Liver (tissue), 9 donors: ENCODE data around the gene EAPP. TPM values are rescaled to one million over a fixed set of nuclear protein-coding genes. Genes with fewer than 3 reads are reported as not detected.

Experiments
- DNase-seq: peaks from one replicate; pipeline ENCODE4 v3.0.0-alpha.2; 2017; ENCODE audit warnings: low spot score
- H3K27ac ChIP-seq, 2 donors: one replicate each; pipeline ENCODE4 v1.7.0; 2013; ENCODE audit warnings: inconsistent platforms in 2 of 2, low read length in 2 of 2, control low read depth in 1 of 2, low read depth in 1 of 2, mild to moderate bottlenecking in 1 of 2
- H3K27me3 ChIP-seq, 4 donors: one replicate each; pipeline versions ENCODE4 v1.6.1 to v1.7.0; 2013; ENCODE audit warnings: low read length in 3 of 4, inconsistent platforms in 1 of 4, mild to moderate bottlenecking in 1 of 4, moderate library complexity in 1 of 4; ENCODE audit not compliant: control insufficient read depth in 4 of 4, insufficient read depth in 4 of 4
- H3K36me3 ChIP-seq, 4 donors: one replicate each; pipeline versions ENCODE4 v1.6.1 to v1.7.0; 2013; ENCODE audit warnings: low read length in 3 of 4, mild to moderate bottlenecking in 3 of 4, low read depth in 1 of 4, moderate library complexity in 1 of 4; ENCODE audit not compliant: control insufficient read depth in 4 of 4, insufficient read depth in 3 of 4
- H3K4me1 ChIP-seq, 4 donors: one replicate each; pipeline versions ENCODE4 v1.6.1 to v1.7.0; 2013; ENCODE audit warnings: low read length in 3 of 4, mild to moderate bottlenecking in 3 of 4, moderate library complexity in 1 of 4; ENCODE audit not compliant: control insufficient read depth in 4 of 4, insufficient read depth in 4 of 4
- H3K4me3 ChIP-seq, 3 donors: one replicate each; pipeline versions ENCODE4 v1.6.1 to v1.7.0; 2013; ENCODE audit warnings: low read length in 3 of 3, control low read depth in 1 of 3, low read depth in 1 of 3, mild to moderate bottlenecking in 1 of 3
- H3K9ac ChIP-seq, 2 donors: one replicate each; pipeline ENCODE4 v1.7.0; 2013; ENCODE audit warnings: low read length in 2 of 2, mild to moderate bottlenecking in 2 of 2, moderate library complexity in 2 of 2, control low read depth in 1 of 2, low read depth in 1 of 2
- H3K9me3 ChIP-seq, 4 donors: one replicate each; pipeline versions ENCODE4 v1.6.1 to v1.7.0; 2013; ENCODE audit warnings: low read length in 3 of 4; ENCODE audit not compliant: control insufficient read depth in 4 of 4
- EGR1 ChIP-seq, 2 donors: IDR thresholded peaks; 2 replicates each; pipeline ENCODE4 v1.6.1; 2016 to 2018; ENCODE audit warnings: antibody characterized with exemption in 2 of 2, low read depth in 2 of 2
- FOXA1 ChIP-seq: IDR thresholded peaks from 2 replicates; pipeline ENCODE4 v1.6.1; 2016; ENCODE audit warnings: antibody characterized with exemption
- FOXA2 ChIP-seq: IDR thresholded peaks from 2 replicates; pipeline ENCODE4 v1.6.1; 2016; ENCODE audit warnings: antibody characterized with exemption
- GABPA ChIP-seq, 2 donors: IDR thresholded peaks in 1 of 2; conservative IDR thresholded peaks in 1 of 2; 2 replicates each; pipeline ENCODE4 v1.6.1; 2016; ENCODE audit warnings: antibody characterized with exemption in 2 of 2, mild to moderate bottlenecking in 1 of 2, moderate library complexity in 1 of 2
- HNF4A ChIP-seq, 2 donors: conservative IDR thresholded peaks; 2 replicates each; pipeline ENCODE4 v1.6.1; 2016; ENCODE audit warnings: antibody characterized with exemption in 2 of 2, mild to moderate bottlenecking in 2 of 2
- HNF4G ChIP-seq: IDR thresholded peaks from 2 replicates; pipeline ENCODE4 v1.6.1; 2016; ENCODE audit warnings: antibody characterized with exemption
- JUND ChIP-seq, 2 donors: IDR thresholded peaks; 2 replicates each; pipeline ENCODE4 v1.6.1; 2016; ENCODE audit warnings: antibody characterized with exemption in 2 of 2
- NR2F2 ChIP-seq: IDR thresholded peaks from 2 replicates; pipeline ENCODE4 v1.6.1; 2016; ENCODE audit warnings: antibody characterized with exemption
- RAD21 ChIP-seq, 2 donors: IDR thresholded peaks; 2 replicates each; pipeline ENCODE4 v1.6.1; 2016; ENCODE audit warnings: antibody characterized with exemption in 2 of 2, mild to moderate bottlenecking in 2 of 2
- RXRA ChIP-seq, 2 donors: IDR thresholded peaks; 2 replicates each; pipeline ENCODE4 v1.6.1; 2017 to 2018; ENCODE audit warnings: antibody characterized with exemption in 2 of 2, mild to moderate bottlenecking in 1 of 2
- SP1 ChIP-seq: IDR thresholded peaks from 2 replicates; pipeline ENCODE4 v1.6.1; 2018; ENCODE audit warnings: antibody characterized with exemption, mild to moderate bottlenecking
- TAF1 ChIP-seq: conservative IDR thresholded peaks from 2 replicates; pipeline ENCODE4 v1.6.1; 2016; ENCODE audit warnings: antibody characterized with exemption, mild to moderate bottlenecking
- ZBTB33 ChIP-seq: IDR thresholded peaks from 2 replicates; pipeline ENCODE4 v1.6.1; 2016; ENCODE audit warnings: antibody characterized with exemption
- WGBS: extraction: QIAGEN DNeasy Blood & Tissue Kit; methylation state at CpG from one replicate; pipeline ENCODE4 v1.1.7; 2013; 5-methylcytosine and 5-hydroxymethylcytosine counted together
- polyA plus RNA-seq, 2 donors: library from polyadenylated mRNA; stranded (reverse) in 1 of 2; unstranded in 1 of 2; fragments of 200-250 nt in 1 of 2; fragments of >200 nt in 1 of 2; fragmentation: Nextera tagmentation in 1 of 2; extraction: Ambion mirVana in 1 of 2; gene quantifications; one replicate each; pipeline versions ENCODE4 v1.2.1 to v1.2.3, GENCODE V29; 2013 to 2015
- total RNA-seq, 2 donors: library from RNA; depleted of rRNA; stranded (reverse); fragments of >200 nt; gene quantifications; one replicate each; pipeline ENCODE4 v1.2.3, GENCODE V29; 2014
- TF ChIP-seq, protein P1 (sequence below): IDR thresholded peaks from 2 replicates; pipeline ENCODE4 v1.6.1; 2016; ENCODE audit warnings: antibody characterized with exemption, mild to moderate bottlenecking
- TF ChIP-seq, protein P2 (sequence below): IDR thresholded peaks from 2 replicates; pipeline ENCODE4 v1.6.1; 2016; ENCODE audit warnings: antibody characterized with exemption
- TF ChIP-seq, protein P3 (sequence below): fragments of 150-350 bp; IDR thresholded peaks from 2 replicates; pipeline ENCODE4 v1.5.1; 2017; ENCODE audit warnings: improper control_type of control experiment, low read depth, low read length; ENCODE audit not compliant: missing input control
- TF ChIP-seq, protein P4 (sequence below): IDR thresholded peaks from 2 replicates; pipeline ENCODE4 v1.6.1; 2016; ENCODE audit warnings: antibody characterized with exemption
- donor health status: healthy.
- donor health status: healthy.
- donor health status: healthy.
- donor health status: healthy.
- donor health status: healthy.

The EAPP gene
- total and polyA plus RNA-seq, 4 donors: 18.5 to 33.4 (median 25.7) TPM

DNA sequence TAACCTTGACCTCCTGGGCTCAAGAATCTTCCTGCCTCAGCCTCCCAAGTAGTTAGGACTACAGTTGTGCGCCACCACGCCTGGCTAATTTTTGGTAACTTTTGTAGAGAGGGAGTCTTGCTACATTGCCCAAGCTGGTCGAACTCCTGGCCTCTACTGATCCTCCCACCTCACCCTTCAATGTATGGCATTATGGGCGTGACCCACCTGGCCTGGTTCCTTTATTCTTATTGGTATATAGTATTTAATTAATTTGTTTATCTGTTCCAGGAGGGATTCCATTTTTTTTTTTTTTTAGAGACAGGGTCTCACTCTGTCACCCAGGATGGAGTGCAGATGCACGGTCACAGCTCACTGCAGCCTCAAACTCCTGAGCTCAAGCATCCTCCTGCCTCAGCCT is 40.9 kb upstream of the EAPP start:
- TF ChIP-seq GABPA (IDR thresholded peaks at IDR 0.05 in 1 of 2, conservative IDR thresholded peaks at IDR 0.05 in 1 of 2) (no peak), HNF4G (no peak), JUND (IDR thresholded peaks at IDR 0.05) (no peak)
- TF ChIP-seq, protein P1, sequence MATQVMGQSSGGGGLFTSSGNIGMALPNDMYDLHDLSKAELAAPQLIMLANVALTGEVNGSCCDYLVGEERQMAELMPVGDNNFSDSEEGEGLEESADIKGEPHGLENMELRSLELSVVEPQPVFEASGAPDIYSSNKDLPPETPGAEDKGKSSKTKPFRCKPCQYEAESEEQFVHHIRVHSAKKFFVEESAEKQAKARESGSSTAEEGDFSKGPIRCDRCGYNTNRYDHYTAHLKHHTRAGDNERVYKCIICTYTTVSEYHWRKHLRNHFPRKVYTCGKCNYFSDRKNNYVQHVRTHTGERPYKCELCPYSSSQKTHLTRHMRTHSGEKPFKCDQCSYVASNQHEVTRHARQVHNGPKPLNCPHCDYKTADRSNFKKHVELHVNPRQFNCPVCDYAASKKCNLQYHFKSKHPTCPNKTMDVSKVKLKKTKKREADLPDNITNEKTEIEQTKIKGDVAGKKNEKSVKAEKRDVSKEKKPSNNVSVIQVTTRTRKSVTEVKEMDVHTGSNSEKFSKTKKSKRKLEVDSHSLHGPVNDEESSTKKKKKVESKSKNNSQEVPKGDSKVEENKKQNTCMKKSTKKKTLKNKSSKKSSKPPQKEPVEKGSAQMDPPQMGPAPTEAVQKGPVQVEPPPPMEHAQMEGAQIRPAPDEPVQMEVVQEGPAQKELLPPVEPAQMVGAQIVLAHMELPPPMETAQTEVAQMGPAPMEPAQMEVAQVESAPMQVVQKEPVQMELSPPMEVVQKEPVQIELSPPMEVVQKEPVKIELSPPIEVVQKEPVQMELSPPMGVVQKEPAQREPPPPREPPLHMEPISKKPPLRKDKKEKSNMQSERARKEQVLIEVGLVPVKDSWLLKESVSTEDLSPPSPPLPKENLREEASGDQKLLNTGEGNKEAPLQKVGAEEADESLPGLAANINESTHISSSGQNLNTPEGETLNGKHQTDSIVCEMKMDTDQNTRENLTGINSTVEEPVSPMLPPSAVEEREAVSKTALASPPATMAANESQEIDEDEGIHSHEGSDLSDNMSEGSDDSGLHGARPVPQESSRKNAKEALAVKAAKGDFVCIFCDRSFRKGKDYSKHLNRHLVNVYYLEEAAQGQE: no peak
- TF ChIP-seq, protein P2, sequence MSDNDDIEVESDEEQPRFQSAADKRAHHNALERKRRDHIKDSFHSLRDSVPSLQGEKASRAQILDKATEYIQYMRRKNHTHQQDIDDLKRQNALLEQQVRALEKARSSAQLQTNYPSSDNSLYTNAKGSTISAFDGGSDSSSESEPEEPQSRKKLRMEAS: no peak
- Histone ChIP-seq H3K9me3 (no peaks in the 10 kb centered on the region), H3K36me3 (peaks cover 8 to 19% (median 11%) of the 10 kb centered on the region in 4 donors), H3K27me3 (no peaks in the 10 kb centered on the region), H3K9ac (no peak overlapping the region), H3K27ac (no peak overlapping the region), H3K4me3 (no peak overlapping the region), H3K4me1 (no peaks in the 10 kb centered on the region)
- 98% methylated on average over 5 of the region's 5 CpGs for WGBS
- no peak for DNase-seq

GRCh38 chr14:34571771-34572170 is 32.3 kb upstream of the EAPP start:
- peaks cover 12 to 34% (median 22%) of the 10 kb centered on the region in 4 donors for H3K36me3 ChIP-seq
- 97% methylated on average over 3 of the region's 3 CpGs for WGBS

GRCh38 chr14:34569750-34570149 is 30.2 kb upstream of the EAPP start:
- Histone ChIP-seq H3K4me1 (no peaks in the 10 kb centered on the region), H3K9me3 (no peaks in the 10 kb centered on the region), H3K4me3 (no peak overlapping the region), H3K27ac (no peak overlapping the region), H3K27me3 (no peaks in the 10 kb centered on the region), H3K9ac (no peak overlapping the region), H3K36me3 (peaks cover 15 to 34% (median 26%) of the 10 kb centered on the region in 4 donors)
- DNase-seq: no peak
- WGBS: 95% methylated on average over 4 of the region's 4 CpGs
- TF ChIP-seq, protein P3, sequence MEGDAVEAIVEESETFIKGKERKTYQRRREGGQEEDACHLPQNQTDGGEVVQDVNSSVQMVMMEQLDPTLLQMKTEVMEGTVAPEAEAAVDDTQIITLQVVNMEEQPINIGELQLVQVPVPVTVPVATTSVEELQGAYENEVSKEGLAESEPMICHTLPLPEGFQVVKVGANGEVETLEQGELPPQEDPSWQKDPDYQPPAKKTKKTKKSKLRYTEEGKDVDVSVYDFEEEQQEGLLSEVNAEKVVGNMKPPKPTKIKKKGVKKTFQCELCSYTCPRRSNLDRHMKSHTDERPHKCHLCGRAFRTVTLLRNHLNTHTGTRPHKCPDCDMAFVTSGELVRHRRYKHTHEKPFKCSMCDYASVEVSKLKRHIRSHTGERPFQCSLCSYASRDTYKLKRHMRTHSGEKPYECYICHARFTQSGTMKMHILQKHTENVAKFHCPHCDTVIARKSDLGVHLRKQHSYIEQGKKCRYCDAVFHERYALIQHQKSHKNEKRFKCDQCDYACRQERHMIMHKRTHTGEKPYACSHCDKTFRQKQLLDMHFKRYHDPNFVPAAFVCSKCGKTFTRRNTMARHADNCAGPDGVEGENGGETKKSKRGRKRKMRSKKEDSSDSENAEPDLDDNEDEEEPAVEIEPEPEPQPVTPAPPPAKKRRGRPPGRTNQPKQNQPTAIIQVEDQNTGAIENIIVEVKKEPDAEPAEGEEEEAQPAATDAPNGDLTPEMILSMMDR: no peak
- TF ChIP-seq FOXA2 (no peak), HNF4G (no peak), JUND (IDR thresholded peaks at IDR 0.05) (no peak), RXRA (IDR thresholded peaks at IDR 0.05) (no peak), NR2F2 (no peak), FOXA1 (no peak), ZBTB33 (no peak)
- TF ChIP-seq, protein P4, sequence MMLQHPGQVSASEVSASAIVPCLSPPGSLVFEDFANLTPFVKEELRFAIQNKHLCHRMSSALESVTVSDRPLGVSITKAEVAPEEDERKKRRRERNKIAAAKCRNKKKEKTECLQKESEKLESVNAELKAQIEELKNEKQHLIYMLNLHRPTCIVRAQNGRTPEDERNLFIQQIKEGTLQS: no peak
- TF ChIP-seq, protein P2: no peak

More at GRCh38 chr14:34571771-34572170, 32.3 kb upstream of the EAPP start:
- Histone ChIP-seq H3K27ac (no peak overlapping the region), H3K4me3 (no peak overlapping the region), H3K4me1 (no peaks in the 10 kb centered on the region), H3K27me3 (no peaks in the 10 kb centered on the region), H3K9me3 (no peaks in the 10 kb centered on the region), H3K9ac (no peak overlapping the region)
- TF ChIP-seq NR2F2: no peak
- TF ChIP-seq, protein P3: no peak
- TF ChIP-seq RXRA (IDR thresholded peaks at IDR 0.05): no peak
- no peak for TF ChIP-seq HNF4A (conservative IDR thresholded peaks at IDR 0.05)
- no peak for TF ChIP-seq FOXA2
- TF ChIP-seq, protein P2: no peak
- TF ChIP-seq JUND (IDR thresholded peaks at IDR 0.05): no peak
- TF ChIP-seq TAF1: no peak
- no peak for TF ChIP-seq EGR1 (IDR thresholded peaks at IDR 0.05; ENCODE audit: low read depth in 2 of 2)
- TF ChIP-seq GABPA (IDR thresholded peaks at IDR 0.05 in 1 of 2, conservative IDR thresholded peaks at IDR 0.05 in 1 of 2): no peak
- TF ChIP-seq RAD21 (IDR thresholded peaks at IDR 0.05): no peak
- no peak for TF ChIP-seq SP1
- no peak for DNase-seq
